ENCODE results near the gene SLC4A1.

DNA sequence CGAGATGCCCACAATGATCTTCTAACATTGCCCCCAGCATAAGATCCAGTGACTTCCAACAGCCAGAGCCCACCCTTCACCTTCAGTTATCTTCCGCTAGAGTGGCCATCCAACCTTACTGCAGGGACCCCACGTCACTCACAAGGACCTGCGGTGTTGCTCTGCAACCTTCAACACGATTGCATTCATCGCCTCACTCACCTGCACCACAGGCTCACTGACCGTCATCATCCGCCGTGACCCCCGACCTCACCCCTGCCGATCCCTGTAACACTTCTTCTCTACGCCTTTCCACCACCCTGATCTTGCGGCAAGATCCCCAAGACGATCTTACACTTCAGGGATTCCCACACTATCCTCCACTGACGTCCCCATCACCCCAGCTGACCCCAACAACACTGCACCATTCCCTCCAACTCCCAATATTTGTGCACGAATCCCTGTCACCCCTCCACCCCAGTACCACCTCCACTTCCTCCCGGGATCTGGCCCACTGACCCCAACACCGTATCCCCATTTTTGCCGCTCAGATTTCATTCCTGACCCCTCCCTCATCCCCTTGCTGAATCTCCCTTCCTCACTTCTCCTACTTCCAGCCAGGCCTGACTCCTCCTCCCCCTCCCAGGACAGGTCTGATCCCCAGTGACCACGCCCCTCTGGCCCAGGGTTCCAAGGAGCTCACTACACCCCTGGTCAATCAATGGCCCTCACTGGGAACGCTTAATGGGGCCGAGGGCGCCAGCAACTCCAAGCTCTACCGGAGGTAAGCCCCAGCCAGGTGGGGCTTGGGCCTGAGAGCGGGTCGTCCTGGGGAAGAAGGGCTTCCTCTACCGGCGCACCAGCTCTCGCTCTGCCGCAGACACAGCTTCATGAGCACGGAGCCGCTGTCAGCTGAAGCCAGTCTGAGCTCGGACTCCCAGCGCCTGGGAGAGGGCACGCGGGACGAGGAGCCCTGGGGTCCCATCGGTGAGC lies 48.1 kb upstream of the SLC4A1 start:
- TF ChIP-seq, protein P1, sequence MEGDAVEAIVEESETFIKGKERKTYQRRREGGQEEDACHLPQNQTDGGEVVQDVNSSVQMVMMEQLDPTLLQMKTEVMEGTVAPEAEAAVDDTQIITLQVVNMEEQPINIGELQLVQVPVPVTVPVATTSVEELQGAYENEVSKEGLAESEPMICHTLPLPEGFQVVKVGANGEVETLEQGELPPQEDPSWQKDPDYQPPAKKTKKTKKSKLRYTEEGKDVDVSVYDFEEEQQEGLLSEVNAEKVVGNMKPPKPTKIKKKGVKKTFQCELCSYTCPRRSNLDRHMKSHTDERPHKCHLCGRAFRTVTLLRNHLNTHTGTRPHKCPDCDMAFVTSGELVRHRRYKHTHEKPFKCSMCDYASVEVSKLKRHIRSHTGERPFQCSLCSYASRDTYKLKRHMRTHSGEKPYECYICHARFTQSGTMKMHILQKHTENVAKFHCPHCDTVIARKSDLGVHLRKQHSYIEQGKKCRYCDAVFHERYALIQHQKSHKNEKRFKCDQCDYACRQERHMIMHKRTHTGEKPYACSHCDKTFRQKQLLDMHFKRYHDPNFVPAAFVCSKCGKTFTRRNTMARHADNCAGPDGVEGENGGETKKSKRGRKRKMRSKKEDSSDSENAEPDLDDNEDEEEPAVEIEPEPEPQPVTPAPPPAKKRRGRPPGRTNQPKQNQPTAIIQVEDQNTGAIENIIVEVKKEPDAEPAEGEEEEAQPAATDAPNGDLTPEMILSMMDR (IDR thresholded peaks at IDR 0.05; ENCODE audit: low read length): no peak
- no peak for TF ChIP-seq EZH2 (optimal IDR thresholded peaks at IDR 0.05; ENCODE audit: low read depth, low read length)

Data from MM.1S (cell line).